Neural progenitor cell (in vitro differentiated cells): ENCODE results near the gene FLCN. TPM values are rescaled to one million over a fixed set of nuclear protein-coding genes. Genes with fewer than 3 reads are reported as not detected.

ENCODE experiments used
- DNase-seq: peaks from one replicate; pipeline ENCODE4 v3.0.0-alpha.2; 2016; ENCODE audit warnings: low spot score
- H2AFZ ChIP-seq: fragments of 200-600 bp; sonication (generic); replicated peaks from 2 replicates; pipeline ENCODE4 v1.6.1; 2016; ENCODE audit warnings: antibody characterized with exemption
- H3F3A ChIP-seq: fragments of 200-600 bp; sonication (generic); 2 replicates; pipeline ENCODE4 v1.6.1; 2016; ENCODE audit warnings: antibody characterized with exemption, low read depth
- H3K27ac ChIP-seq: fragments of 200-600 bp; sonication (generic); 2 replicates; pipeline ENCODE4 v1.5.1; 2016; ENCODE audit warnings: mild to moderate bottlenecking
- H3K27me3 ChIP-seq: fragments of 200-600 bp; sonication (generic); 2 replicates; pipeline ENCODE4 v1.6.1; 2016; ENCODE audit warnings: mild to moderate bottlenecking, moderate library complexity
- H3K36me3 ChIP-seq: fragments of 200-600 bp; sonication (generic); 2 replicates; pipeline ENCODE4 v1.5.1; 2016
- H3K4me1 ChIP-seq: fragments of 200-600 bp; sonication (generic); 2 replicates; pipeline ENCODE4 v1.6.1; 2016; ENCODE audit warnings: mixed run types
- H3K4me2 ChIP-seq: fragments of 200-600 bp; sonication (generic); 2 replicates; pipeline ENCODE4 v1.6.1; 2016
- H3K4me3 ChIP-seq: fragments of 200-600 bp; sonication (generic); 2 replicates; pipeline ENCODE4 v1.5.1; 2016
- H3K79me2 ChIP-seq: fragments of 200-600 bp; sonication (generic); 2 replicates; pipeline ENCODE4 v1.6.1; 2016; ENCODE audit warnings: low read depth
- H3K9ac ChIP-seq: fragments of 200-600 bp; sonication (generic); 2 replicates; pipeline ENCODE4 v1.6.1; 2016
- H3K9me3 ChIP-seq: fragments of 200-600 bp; sonication (generic); 2 replicates; pipeline ENCODE4 v1.5.1; 2016; ENCODE audit warnings: low read depth
- H4K20me1 ChIP-seq: fragments of 200-600 bp; sonication (generic); 2 replicates; pipeline ENCODE4 v1.6.1; 2016; ENCODE audit warnings: low read depth
- H3K27ac Mint-ChIP-seq: 3 replicates; pipeline ENCODE4 v1.8.0; 2021; ENCODE audit warnings: mixed read lengths
- H3K27me3 Mint-ChIP-seq: 2 replicates; pipeline ENCODE4 v1.8.0; 2022; ENCODE audit warnings: low read depth, mild to moderate bottlenecking, inconsistent platforms, moderate library complexity, mixed read lengths; ENCODE audit not compliant: insufficient read depth
- H3K36me3 Mint-ChIP-seq: 3 replicates; pipeline ENCODE4 v1.8.0; 2021; ENCODE audit warnings: mixed read lengths
- H3K4me1 Mint-ChIP-seq: 3 replicates; pipeline ENCODE4 v1.8.0; 2021; ENCODE audit warnings: mixed read lengths
- H3K4me3 Mint-ChIP-seq: 3 replicates; pipeline ENCODE4 v1.8.0; 2021; ENCODE audit warnings: mild to moderate bottlenecking, moderate library complexity, mixed read lengths
- H3K9me3 Mint-ChIP-seq: 3 replicates; pipeline ENCODE4 v1.8.0; 2020; ENCODE audit warnings: mixed read lengths
- CTCF ChIP-seq: fragments of 200-600 bp; sonication (generic); IDR thresholded peaks from 2 replicates; pipeline ENCODE4 v1.5.1; 2017; ENCODE audit warnings: antibody characterized with exemption, mild to moderate bottlenecking
- EZH2 ChIP-seq: fragments of 200-600 bp; sonication (generic); IDR thresholded peaks from 2 replicates; pipeline ENCODE4 v1.6.1; 2017; ENCODE audit warnings: antibody characterized with exemption, mild to moderate bottlenecking, moderate library complexity
- EZH2phosphoT487 ChIP-seq: fragments of 200-600 bp; sonication (generic); IDR thresholded peaks from 2 replicates; pipeline ENCODE4 v1.6.1; 2017; ENCODE audit warnings: antibody characterized with exemption
- total RNA-seq: library from RNA; depleted of rRNA; stranded (reverse); fragments of >200 nt; gene quantifications from 2 replicates; pipeline ENCODE4 v1.2.3, GENCODE V29; 2015; ENCODE audit warnings: low replicate concordance

FLCN gene
- total RNA-seq, 1 donor from 2014 or later = 16.3 TPM

GRCh38 chr17:17166446-17166845, 70.5 kb downstream of the FLCN start:
- Mint-ChIP-seq H3K27ac (no peak overlapping the region), H3K36me3 (peaks cover 23% of the 10 kb centered on the region), H3K9me3 (no peaks in the 10 kb centered on the region), H3K4me1 (peaks cover 2% of the 10 kb centered on the region), H3K27me3 (peaks cover 2% of the 10 kb centered on the region), H3K4me3 (no peak overlapping the region)
- no peak overlapping the region for H2AFZ ChIP-seq
- H3K9me3 ChIP-seq = no peaks in the 10 kb centered on the region
- no peaks in the 10 kb centered on the region for H3K27me3 ChIP-seq
- H4K20me1 ChIP-seq = peaks cover 8% of the 10 kb centered on the region
- no peaks in the 10 kb centered on the region for H3K4me1 ChIP-seq
- no peak overlapping the region for H3K9ac ChIP-seq
- H3F3A ChIP-seq = no peaks in the 10 kb centered on the region
- DNase-seq = no peak
- H3K27ac ChIP-seq = no peak overlapping the region
- H3K4me3 ChIP-seq = no peak overlapping the region
- H3K36me3 ChIP-seq = no peaks in the 10 kb centered on the region
- no peak for TF ChIP-seq EZH2phosphoT487
- no peak for TF ChIP-seq EZH2
- TF ChIP-seq CTCF = no peak
- H3K4me2 ChIP-seq = no peak overlapping the region
- H3K79me2 ChIP-seq = no peaks in the 10 kb centered on the region

GRCh38 chr17:17165666-17166308, 71.2 kb downstream of the FLCN start:
- Histone ChIP-seq H3K27ac (no peak overlapping the region), H3K27me3 (no peaks in the 10 kb centered on the region), H2AFZ (no peak overlapping the region), H3K4me2 (no peak overlapping the region), H3K9ac (no peak overlapping the region), H3K79me2 (no peaks in the 10 kb centered on the region), H4K20me1 (peaks cover 8% of the 10 kb centered on the region), H3K36me3 (no peaks in the 10 kb centered on the region), H3K4me1 (no peaks in the 10 kb centered on the region), H3K9me3 (no peaks in the 10 kb centered on the region), H3F3A (no peaks in the 10 kb centered on the region), H3K4me3 (no peak overlapping the region)
- Mint-ChIP-seq H3K36me3 (peaks cover 23% of the 10 kb centered on the region), H3K4me1 (peaks cover 2% of the 10 kb centered on the region), H3K27ac (no peak overlapping the region), H3K27me3 (peaks cover 2% of the 10 kb centered on the region), H3K9me3 (no peaks in the 10 kb centered on the region), H3K4me3 (no peak overlapping the region)
- TF ChIP-seq EZH2 = no peak
- no peak for TF ChIP-seq EZH2phosphoT487
- TF ChIP-seq CTCF = no peak
- DNase-seq = no peak

- Mint-ChIP-seq H3K27me3 (peaks cover 6% of the 10 kb centered on the region), H3K36me3 (peaks cover 25% of the 10 kb centered on the region)
- peaks cover 8% of the 10 kb centered on the region for H4K20me1 ChIP-seq
These were observed 72.3 kb downstream of the FLCN start for GRCh38 chr17:17164676-17165075.

More at GRCh38 chr17:17164676-17165075, 72.3 kb downstream of the FLCN start:
- Histone ChIP-seq H3K36me3 (no peaks in the 10 kb centered on the region), H3K4me2 (no peak overlapping the region), H3K9ac (no peak overlapping the region), H3K27ac (no peak overlapping the region), H2AFZ (no peak overlapping the region), H3F3A (no peaks in the 10 kb centered on the region), H3K9me3 (no peaks in the 10 kb centered on the region), H3K27me3 (no peaks in the 10 kb centered on the region), H3K79me2 (no peaks in the 10 kb centered on the region), H3K4me3 (no peak overlapping the region), H3K4me1 (no peaks in the 10 kb centered on the region)
- no peak for DNase-seq
- Mint-ChIP-seq H3K4me3 (no peak overlapping the region), H3K9me3 (no peaks in the 10 kb centered on the region), H3K27ac (no peak overlapping the region), H3K4me1 (peaks cover 2% of the 10 kb centered on the region)
- TF ChIP-seq EZH2phosphoT487 (no peak), EZH2 (no peak), CTCF (no peak)
